ENCODE results near the gene IL13RA1. TPM values are rescaled to one million over a fixed set of nuclear protein-coding genes. Genes with fewer than 3 reads are reported as not detected.
"Not testable (repeated sequence)": the region's sequence is repeated elsewhere in the genome, so short reads cannot be mapped to it uniquely, and the experiment has no call there.

IL13RA1 gene
- 38.6 and 41.6 TPM in 2 replicates for total RNA-seq (2014; rRNA removed; shearing (Covaris generic))

DNA sequence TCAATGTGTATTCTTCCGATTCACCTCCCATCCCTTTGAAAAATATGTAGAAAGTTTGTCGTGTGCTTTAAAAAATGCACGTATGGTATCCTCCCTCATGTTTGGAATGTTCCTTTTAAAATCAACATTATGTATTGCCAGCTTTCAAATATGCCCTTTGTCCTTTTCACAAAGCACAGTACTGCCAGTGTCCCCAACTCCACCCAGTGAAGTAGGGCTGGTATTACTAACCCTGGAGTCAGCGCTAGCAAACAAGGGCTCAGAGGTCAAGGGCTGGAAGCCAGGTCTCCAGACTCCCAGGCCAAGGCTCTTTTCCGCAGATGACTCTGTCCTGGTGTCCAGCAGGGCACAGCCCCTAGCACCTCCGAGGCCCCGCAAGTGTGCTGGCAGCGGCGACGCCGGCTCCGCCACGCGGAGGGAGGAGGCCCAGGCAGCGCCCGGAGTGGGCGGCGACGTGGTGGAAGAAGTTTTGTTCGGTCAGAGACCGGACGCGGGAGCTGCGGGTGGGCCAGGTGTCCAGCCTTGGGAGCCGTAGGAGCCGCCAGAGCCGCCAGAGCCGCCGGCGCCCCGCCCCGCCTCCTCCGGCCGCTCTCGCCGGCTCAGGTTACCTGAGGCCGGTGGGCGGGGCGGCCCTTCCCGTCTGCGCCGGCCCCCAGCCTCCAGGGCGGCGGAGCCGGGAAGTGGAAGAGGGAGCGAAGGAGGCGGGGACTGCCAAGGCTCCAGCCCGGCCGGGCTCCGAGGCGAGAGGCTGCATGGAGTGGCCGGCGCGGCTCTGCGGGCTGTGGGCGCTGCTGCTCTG, at the start of gene IL13RA1:
IL13RA1 (plus strand) TSS at position 720 of the 799 bp plus-strand sequence; CDS start at position 753, 33 bp downstream.
- Histone ChIP-seq H3K9me3 (replicated peaks) (no peaks in the 10 kb centered on the region), H3K4me3 (peak within 1 kb of the TSS; percentile 84), H3K27ac (peak within 1 kb of the TSS; percentile 72), H3K27me3 (no peaks in the 10 kb centered on the region), H3K4me1 (peaks cover 7% of the 10 kb centered on the region; the same call in 1 of the 2 replicates), H3K36me3 (no peaks in the 10 kb centered on the region)
- peak; percentile 86 to 92 for DNase-seq

DNA sequence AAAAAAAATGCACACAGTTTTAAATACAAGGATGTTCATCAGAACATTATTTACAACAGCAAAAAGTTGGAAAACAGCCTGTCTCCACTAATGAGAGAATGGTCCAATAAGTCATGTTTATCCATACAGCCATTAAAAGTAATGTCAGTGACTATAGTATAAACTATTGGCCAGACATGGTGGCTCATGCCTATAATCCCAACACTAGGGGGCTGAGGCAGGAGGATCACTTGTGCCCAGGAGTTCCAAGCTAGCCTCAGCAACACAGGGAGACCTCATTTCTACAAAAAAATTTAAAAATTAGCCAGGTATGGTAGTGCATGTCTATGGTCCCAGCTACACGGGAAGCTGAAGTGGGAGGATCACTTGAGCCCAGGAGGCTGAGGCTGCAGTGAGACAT, 48.1 kb upstream of the IL13RA1 start:
- H3K4me3 ChIP-seq = no peak overlapping the region
- no peaks in the 10 kb centered on the region for H3K36me3 ChIP-seq
- no peaks in the 10 kb centered on the region for H3K9me3 ChIP-seq (replicated peaks)
- peaks cover 9% of the 10 kb centered on the region; the same call in 1 of the 2 replicates for H3K4me1 ChIP-seq
- no peak for DNase-seq
- H3K27me3 ChIP-seq = no peaks in the 10 kb centered on the region
- no peak overlapping the region for H3K27ac ChIP-seq

DNA sequence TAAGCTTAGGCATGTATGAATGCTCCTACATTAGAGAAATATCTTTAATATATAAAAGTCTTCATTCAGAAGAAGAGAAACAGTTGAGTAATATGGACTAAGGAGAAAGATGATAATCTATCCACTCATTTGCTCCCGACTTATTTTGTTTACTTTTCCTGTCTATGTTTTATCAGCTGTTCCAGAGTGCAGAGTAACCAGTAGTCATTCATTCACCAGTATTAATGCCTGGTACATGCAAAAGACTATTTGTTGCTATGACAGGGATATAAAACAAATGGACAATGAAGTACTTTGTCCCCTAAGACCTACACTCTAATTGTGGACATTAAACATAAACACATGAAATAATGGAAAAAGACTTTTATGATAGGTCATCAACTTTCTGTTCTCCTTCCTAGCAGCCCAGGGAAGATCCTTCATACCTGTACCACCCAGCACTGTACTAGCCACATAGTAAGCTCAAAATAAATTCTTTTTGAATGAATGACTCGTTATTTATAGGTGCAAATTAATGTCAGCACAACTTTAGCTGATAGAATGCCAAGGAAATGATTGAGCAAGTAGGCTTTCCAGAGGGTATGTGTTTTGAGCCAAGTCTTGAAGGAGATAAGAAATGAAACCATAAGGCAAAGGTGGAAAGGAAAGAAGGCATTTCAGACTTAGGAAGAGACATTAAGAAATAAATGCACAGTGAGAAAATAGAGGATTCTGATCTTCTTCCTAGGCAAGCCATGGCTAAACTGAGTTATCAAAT, 45.0 kb upstream of the IL13RA1 start:
- Histone ChIP-seq H3K27ac (no peak overlapping the region), H3K4me1 (peaks cover 9% of the 10 kb centered on the region; the same call in 1 of the 2 replicates), H3K9me3 (replicated peaks) (no peaks in the 10 kb centered on the region), H3K27me3 (no peaks in the 10 kb centered on the region), H3K36me3 (peaks cover 2% of the 10 kb centered on the region; the same call in 1 of the 2 replicates), H3K4me3 (no peak overlapping the region)
- peak in 1 of 2 experiments; percentile 32 for DNase-seq

DNA sequence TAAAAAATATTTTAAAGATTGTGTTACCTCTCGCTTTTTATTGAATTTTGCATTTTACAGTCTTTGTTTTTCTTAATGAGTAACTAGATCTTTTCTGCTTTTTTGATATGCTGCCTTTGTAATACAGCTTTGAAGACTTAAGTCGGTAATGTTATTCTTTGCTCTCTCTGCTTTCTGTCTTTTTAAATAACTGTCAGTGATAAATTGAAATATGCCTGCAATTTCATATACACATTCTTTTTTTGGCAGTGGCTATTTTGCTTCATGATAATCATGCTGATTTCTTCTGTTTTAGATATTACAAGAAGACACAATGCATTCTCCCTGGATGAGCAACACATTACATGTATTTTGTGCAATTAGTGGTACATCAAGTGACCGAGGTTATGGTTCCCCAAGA, 42.0 kb upstream of the IL13RA1 start:
- no peak for DNase-seq
- no peaks in the 10 kb centered on the region for H3K9me3 ChIP-seq (replicated peaks)
- H3K27ac ChIP-seq = no peak overlapping the region
- no peaks in the 10 kb centered on the region for H3K27me3 ChIP-seq
- peaks cover 9% of the 10 kb centered on the region; the same call in 1 of the 2 replicates for H3K4me1 ChIP-seq
- no peak overlapping the region for H3K4me3 ChIP-seq
- peaks cover 2% of the 10 kb centered on the region; the same call in 1 of the 2 replicates for H3K36me3 ChIP-seq

DNA sequence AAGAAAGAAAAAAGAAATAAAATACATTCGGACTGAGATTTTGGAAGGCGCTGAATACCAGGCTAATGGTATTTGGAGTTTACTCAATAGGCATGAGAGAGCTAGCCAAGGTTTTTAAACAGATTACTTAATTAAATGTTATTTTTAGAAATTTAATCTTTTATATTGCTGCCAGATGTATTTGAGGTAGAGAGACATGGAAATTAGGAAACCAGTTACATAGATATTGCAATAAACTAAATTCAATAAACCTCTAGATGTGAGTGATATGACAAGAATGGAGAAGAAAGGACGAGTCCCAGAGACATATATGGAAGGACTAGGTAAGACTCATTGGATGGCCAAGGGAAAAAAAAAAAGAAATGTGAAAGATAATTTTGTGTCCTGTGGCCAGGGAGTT, 38.5 kb upstream of the IL13RA1 start:
- no peak overlapping the region for H3K27ac ChIP-seq
- no peak overlapping the region for H3K4me3 ChIP-seq
- DNase-seq = no peak
- no peaks in the 10 kb centered on the region for H3K9me3 ChIP-seq (replicated peaks)
- no peaks in the 10 kb centered on the region for H3K4me1 ChIP-seq
- H3K27me3 ChIP-seq = no peaks in the 10 kb centered on the region
- peaks cover 2% of the 10 kb centered on the region; the same call in 1 of the 2 replicates for H3K36me3 ChIP-seq

DNA sequence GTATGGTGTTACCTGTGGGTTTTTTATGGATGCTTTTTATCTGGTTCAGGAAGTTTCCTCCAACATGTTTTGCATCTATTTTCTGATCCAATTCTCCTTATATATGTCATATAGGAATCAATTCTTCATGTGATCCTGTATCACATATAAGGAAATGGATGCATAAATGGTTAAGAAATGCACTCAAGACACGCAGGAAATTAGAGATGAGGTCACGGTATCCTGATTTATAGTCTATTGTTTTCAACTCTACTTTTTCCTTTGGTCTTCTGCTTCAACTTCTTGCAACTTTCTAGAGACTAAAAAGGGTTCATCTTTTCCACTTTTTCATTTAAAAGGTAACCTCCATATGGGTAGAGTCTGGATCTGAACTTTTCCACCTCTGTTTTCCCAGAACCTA, 33.6 kb upstream of the IL13RA1 start:
- H3K27ac ChIP-seq = no peak overlapping the region
- no peaks in the 10 kb centered on the region for H3K4me1 ChIP-seq
- no peak overlapping the region for H3K4me3 ChIP-seq
- DNase-seq = no peak
- no peaks in the 10 kb centered on the region for H3K36me3 ChIP-seq
- H3K9me3 ChIP-seq (replicated peaks) = no peaks in the 10 kb centered on the region
- H3K27me3 ChIP-seq = no peaks in the 10 kb centered on the region

DNA sequence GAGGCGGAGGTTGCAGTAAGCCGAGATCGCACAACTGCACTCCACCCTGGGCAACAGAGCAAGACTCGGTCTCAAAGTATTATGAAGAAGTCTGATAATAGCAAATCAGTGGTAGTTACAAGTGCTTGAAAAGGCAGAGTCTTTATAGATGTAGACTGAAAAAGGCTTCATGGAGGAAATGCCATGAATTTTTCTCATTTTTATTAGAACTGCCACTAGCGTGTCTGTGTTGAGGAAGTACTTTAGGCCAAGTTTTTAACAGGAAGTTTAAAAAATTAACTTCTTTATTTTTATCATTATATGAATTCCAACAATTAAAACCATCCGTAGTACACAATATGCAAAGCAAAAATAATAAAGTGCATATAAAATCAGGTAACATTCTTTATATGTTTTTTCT, 32.8 kb upstream of the IL13RA1 start:
- DNase-seq = no peak
- Histone ChIP-seq H3K27me3 (no peaks in the 10 kb centered on the region), H3K9me3 (replicated peaks) (no peaks in the 10 kb centered on the region), H3K4me3 (no peak overlapping the region), H3K27ac (no peak overlapping the region), H3K4me1 (no peaks in the 10 kb centered on the region), H3K36me3 (no peaks in the 10 kb centered on the region)

DNA sequence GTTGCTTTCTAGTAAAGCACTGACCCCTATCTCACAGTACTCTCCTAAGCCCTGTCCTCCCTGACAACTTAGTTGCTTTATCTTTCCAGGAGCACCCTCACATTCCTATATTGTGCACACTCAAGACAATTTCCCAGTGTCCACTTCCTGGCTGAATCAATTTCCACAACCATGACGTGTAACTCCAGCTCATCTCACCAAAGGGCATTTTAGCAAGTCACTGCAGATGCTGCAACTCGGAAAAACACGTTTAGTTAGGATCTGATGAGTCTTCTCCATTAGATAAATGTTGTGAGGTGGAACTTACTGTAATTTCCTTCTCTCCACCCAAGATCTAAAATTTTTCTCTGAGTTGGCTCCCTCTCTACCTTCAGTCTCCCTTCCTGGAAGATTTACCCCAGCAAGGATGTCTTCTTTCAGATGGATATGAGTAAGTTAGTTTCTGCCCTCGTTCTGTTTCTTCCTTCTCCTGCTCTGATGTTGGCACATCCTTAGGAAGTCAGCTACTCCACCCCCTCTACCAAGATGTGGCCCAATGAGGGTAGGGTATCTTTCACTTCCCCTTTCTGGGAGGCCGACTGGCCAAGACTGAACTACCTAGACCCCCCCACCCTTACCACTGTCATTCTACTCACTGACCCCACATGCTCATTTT, 28.8 kb upstream of the IL13RA1 start:
- no peak overlapping the region for H3K27ac ChIP-seq
- H3K4me3 ChIP-seq = no peak overlapping the region
- H3K9me3 ChIP-seq (replicated peaks) = no peaks in the 10 kb centered on the region
- no peaks in the 10 kb centered on the region for H3K36me3 ChIP-seq
- H3K27me3 ChIP-seq = no peaks in the 10 kb centered on the region
- no peak for DNase-seq
- H3K4me1 ChIP-seq = no peaks in the 10 kb centered on the region

DNA sequence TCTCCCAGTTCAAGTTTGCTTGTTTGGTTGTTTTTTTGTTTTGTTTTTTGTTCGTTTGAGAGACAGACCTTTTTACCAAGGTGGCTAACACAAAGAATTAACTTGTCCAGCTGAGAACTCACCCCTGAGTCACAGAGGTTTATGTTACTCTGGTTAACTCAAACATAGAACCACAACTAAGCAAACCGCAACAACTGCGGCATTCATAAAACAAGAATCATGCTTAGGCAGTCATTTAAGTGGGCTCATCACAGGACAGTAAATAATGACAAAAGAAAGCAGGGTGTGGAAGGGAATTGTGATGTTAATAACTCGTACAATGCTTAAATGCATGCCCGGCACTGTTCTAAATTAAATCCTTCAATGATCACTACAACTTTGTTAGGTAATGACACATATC, 24.7 kb upstream of the IL13RA1 start:
- Histone ChIP-seq H3K4me3 (no peak overlapping the region), H3K27me3 (no peaks in the 10 kb centered on the region), H3K4me1 (no peaks in the 10 kb centered on the region), H3K27ac (no peak overlapping the region), H3K9me3 (replicated peaks) (no peaks in the 10 kb centered on the region), H3K36me3 (no peaks in the 10 kb centered on the region)
- peak; percentile 17 to 56 for DNase-seq

DNA sequence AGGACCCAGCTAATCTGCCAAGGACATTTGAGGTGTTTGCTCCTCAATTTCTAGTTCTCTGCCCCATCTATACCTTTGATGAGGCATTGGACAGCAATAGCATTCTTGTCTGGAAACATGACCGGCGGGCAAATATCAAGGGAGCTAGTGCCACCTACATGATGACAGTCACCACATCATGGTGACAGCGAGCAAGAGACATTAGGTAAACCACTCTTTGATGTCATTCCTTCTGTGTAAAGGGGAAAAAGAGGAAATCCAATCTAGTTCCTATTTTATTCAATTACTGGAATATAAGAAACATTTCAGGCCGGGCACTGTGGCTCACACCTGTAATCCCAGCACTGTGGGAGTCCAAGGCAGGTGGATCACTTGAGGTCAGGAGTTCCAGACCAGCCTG, 20.7 kb upstream of the IL13RA1 start:
- H3K9me3 ChIP-seq (replicated peaks) = no peaks in the 10 kb centered on the region
- H3K27ac ChIP-seq = no peak overlapping the region
- H3K27me3 ChIP-seq = no peaks in the 10 kb centered on the region
- no peak overlapping the region for H3K4me3 ChIP-seq
- no peaks in the 10 kb centered on the region for H3K4me1 ChIP-seq
- H3K36me3 ChIP-seq = no peaks in the 10 kb centered on the region
- DNase-seq = no peak

DNA sequence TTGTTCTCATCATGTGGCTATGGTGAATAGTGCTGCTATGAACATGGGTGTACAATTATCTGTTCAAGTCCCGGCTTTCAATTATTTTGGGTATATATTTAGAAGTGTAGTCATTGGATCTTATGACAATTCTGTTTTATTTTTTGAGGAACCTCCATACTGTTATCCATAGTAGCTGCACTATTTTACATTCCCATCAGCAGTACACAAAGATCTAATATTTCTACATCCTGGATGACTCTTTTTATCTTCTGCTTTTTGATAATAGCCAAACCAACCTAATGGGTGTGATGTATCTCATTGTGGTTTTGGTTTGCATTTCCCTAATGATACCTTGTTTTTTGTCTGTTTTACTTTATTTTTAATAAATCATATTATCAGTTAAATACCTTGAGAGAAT, 12.9 kb upstream of the IL13RA1 start:
- Histone ChIP-seq H3K9me3 (replicated peaks) (no peaks in the 10 kb centered on the region), H3K4me1 (no peaks in the 10 kb centered on the region), H3K36me3 (no peaks in the 10 kb centered on the region), H3K27ac (no peak overlapping the region), H3K4me3 (no peak overlapping the region), H3K27me3 (no peaks in the 10 kb centered on the region)
- DNase-seq = no peak

DNA sequence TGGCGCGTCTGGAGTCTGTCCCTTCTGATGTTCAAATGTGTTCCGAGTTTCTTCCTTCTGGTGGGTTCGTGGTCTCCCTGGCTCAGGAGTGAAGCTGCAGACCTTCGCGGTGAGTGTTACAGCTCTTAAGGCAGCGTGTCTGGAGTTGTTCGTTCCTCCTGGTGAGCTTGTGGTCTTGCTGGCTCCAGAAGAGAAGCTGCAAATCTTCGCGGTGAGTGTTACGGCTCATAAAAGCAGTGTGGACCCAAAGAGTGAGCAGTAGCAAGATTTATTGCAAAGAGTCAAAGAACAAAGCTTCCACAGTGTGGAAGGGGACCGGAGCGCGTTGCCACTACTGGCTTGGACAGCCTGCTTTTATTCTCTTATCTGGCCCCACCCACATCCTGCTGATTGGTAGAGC, 11.5 kb upstream of the IL13RA1 start:
- H3K9me3 ChIP-seq (replicated peaks); H3K27me3 ChIP-seq; H3K36me3 ChIP-seq; H3K4me3 ChIP-seq; H3K27ac ChIP-seq; H3K4me1 ChIP-seq; DNase-seq: not testable (repeated sequence)

DNA sequence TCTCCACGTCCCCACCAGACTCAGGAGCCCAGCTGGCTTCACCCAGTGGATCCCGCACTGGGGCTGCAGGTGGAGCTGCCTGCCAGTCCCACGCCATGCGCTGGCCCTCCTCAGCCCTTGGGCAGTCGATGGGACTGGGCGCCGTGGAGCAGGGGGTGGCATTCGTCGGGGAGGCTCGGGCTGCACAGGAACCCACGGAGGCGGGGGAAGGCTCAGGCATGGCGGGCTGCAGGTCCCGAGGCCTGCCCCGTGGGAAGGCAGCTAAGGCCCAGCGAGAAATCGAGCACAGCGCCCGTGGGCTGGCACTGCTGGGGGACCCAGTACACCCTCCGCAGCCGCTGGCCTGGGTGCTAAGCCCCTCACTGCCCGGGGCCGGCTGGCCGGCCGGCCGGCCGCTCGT, 10.6 kb upstream of the IL13RA1 start:
- not testable (repeated sequence) for H3K27ac ChIP-seq; H3K9me3 ChIP-seq (replicated peaks); DNase-seq; H3K4me1 ChIP-seq; H3K27me3 ChIP-seq; H3K4me3 ChIP-seq; H3K36me3 ChIP-seq

DNA sequence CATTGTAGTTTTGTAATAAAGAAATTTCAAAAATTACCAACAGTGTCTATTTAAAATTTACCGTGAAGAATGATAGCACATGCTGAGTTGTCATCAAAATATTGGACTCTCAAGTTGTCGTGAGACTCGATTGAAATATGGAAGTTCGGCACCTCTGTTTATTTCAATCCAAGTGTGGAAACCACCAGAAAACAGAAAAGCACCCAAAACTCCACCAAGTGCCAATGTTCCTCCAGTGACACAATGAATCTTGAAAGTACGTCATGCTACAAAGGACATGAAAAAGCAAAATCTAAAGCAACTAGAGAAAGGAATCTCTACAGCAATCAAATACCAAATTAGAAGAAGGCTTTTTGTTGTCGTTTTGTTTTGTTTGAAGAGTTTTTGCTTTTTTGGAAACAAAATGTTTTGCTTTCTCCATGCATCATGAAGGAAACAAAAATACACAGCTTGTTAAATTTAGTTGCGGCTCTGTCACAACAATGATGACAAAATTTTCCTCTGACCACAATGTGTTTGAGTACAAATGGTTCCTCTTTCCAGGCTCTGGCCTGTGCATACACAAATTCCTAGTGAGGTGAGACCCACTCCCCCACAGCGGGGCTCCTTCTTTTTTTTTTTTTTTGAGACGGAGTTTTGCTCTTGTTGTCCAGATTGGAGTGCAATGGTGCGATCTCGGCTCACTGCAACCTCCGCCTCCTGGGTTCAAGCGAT, 9.6 kb upstream of the IL13RA1 start:
- no peaks in the 10 kb centered on the region for H3K36me3 ChIP-seq
- H3K4me1 ChIP-seq = no peaks in the 10 kb centered on the region
- no peaks in the 10 kb centered on the region for H3K9me3 ChIP-seq (replicated peaks)
- no peaks in the 10 kb centered on the region for H3K27me3 ChIP-seq
- no peak for DNase-seq
- no peak overlapping the region for H3K27ac ChIP-seq
- no peak overlapping the region for H3K4me3 ChIP-seq
